Measurements from ENCODE around the gene VPS35L. TPM values are rescaled to one million over a fixed set of nuclear protein-coding genes. Genes with fewer than 3 reads are reported as not detected.
A peak's percentile ranks its signal among the peaks of the same experiment; 100 is the strongest.

The VPS35L gene
- total and polyA plus RNA-seq, 2 of the 13 experiments (the other 11 are each of a cell fraction or from before 2014, with no cell fraction given): 1.4 to 1.6 TPM

DNA sequence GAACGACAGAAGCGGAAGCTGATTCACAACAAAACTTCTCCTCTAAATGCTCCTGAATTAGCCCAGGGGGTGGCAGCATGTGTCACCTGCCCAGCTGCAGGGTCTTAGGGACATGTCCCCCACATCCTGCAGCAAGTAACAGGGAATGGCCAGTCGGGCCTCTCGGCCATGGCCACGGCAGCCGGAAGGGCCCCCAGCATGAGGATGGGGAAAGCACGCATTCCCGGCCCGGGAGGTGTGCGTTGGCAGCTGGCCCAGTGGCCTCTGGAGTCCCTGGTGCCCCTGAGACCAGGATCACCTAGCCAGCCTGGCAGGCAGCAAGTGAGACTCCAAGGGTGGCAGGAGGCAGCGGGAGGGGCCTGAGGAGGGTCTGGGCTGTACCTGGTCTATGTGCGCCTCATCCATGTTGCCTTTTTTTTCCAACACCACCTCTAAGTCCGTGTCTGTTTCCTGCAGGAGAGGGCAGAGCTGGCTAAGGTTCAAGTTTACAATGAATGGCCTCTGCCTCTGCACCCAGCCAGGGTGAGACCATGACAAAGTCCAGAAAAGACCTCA, 155.6 kb downstream of the VPS35L start (continued):
- no peak for TF ChIP-seq ATF7 (IDR thresholded peaks at IDR 0.05)
- peak; percentile 25; the same call in 1 of the 2 replicates for TF ChIP-seq ATF7 (CRISPR knock-in tag; IDR thresholded peaks at IDR 0.05)
- peak; percentile 53 for TF ChIP-seq HOXA3 (CRISPR knock-in tag; IDR thresholded peaks at IDR 0.05)
- no peak for TF ChIP-seq HNRNPLL (IDR thresholded peaks at IDR 0.05; ENCODE audit: low read depth, low read length, poor library complexity, severe bottlenecking)
- TF ChIP-seq NONO (IDR thresholded peaks at IDR 0.05): no peak
- TF ChIP-seq NONO (CRISPR knock-in tag; conservative IDR thresholded peaks at IDR 0.05): peak; percentile 59; the same call in 1 of the 2 replicates
- peak; percentile 40; the same call in 1 of the 2 replicates for TF ChIP-seq NR2C2 (CRISPR knock-in tag; IDR thresholded peaks at IDR 0.05; ENCODE audit: borderline replicate concordance)
- 0 out of 2 replicates have a peak, but pooled peaks have one; percentile 20 for TF ChIP-seq KDM5B (CRISPR knock-in tag; IDR thresholded peaks at IDR 0.05; ENCODE audit: borderline replicate concordance)
- TF ChIP-seq MEIS1 (CRISPR knock-in tag; IDR thresholded peaks at IDR 0.05; ENCODE audit: borderline replicate concordance): 0 out of 2 replicates have a peak, but pooled peaks have one; percentile 51
- TF ChIP-seq, protein P1, sequence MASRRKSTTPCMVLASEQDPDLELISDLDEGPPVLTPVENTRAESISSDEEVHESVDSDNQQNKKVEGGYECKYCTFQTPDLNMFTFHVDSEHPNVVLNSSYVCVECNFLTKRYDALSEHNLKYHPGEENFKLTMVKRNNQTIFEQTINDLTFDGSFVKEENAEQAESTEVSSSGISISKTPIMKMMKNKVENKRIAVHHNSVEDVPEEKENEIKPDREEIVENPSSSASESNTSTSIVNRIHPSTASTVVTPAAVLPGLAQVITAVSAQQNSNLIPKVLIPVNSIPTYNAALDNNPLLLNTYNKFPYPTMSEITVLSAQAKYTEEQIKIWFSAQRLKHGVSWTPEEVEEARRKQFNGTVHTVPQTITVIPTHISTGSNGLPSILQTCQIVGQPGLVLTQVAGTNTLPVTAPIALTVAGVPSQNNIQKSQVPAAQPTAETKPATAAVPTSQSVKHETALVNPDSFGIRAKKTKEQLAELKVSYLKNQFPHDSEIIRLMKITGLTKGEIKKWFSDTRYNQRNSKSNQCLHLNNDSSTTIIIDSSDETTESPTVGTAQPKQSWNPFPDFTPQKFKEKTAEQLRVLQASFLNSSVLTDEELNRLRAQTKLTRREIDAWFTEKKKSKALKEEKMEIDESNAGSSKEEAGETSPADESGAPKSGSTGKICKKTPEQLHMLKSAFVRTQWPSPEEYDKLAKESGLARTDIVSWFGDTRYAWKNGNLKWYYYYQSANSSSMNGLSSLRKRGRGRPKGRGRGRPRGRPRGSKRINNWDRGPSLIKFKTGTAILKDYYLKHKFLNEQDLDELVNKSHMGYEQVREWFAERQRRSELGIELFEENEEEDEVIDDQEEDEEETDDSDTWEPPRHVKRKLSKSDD (CRISPR knock-in tag; IDR thresholded peaks at IDR 0.05; ENCODE audit: low read depth): peak; percentile 29; the same call in 1 of the 2 replicates
- TF ChIP-seq, protein P2, sequence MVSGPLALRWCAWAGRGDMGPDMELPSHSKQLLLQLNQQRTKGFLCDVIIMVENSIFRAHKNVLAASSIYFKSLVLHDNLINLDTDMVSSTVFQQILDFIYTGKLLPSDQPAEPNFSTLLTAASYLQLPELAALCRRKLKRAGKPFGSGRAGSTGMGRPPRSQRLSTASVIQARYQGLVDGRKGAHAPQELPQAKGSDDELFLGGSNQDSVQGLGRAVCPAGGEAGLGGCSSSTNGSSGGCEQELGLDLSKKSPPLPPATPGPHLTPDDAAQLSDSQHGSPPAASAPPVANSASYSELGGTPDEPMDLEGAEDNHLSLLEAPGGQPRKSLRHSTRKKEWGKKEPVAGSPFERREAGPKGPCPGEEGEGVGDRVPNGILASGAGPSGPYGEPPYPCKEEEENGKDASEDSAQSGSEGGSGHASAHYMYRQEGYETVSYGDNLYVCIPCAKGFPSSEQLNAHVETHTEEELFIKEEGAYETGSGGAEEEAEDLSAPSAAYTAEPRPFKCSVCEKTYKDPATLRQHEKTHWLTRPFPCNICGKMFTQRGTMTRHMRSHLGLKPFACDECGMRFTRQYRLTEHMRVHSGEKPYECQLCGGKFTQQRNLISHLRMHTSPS (CRISPR knock-in tag; IDR thresholded peaks at IDR 0.05; ENCODE audit: low read depth): peak; percentile 85
- TF ChIP-seq ZNF724P (CRISPR knock-in tag; IDR thresholded peaks at IDR 0.05; ENCODE audit: borderline replicate concordance): peak; percentile 87; the same call in 1 of the 2 replicates
- TF ChIP-seq, protein P3, sequence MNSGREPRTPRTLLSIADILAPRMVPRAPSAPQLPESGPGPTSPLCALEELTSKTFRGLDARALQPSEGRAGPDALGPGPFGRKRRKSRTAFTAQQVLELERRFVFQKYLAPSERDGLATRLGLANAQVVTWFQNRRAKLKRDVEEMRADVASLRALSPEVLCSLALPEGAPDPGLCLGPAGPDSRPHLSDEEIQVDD (CRISPR knock-in tag; IDR thresholded peaks at IDR 0.05; ENCODE audit: borderline replicate concordance): 0 out of 2 replicates have a peak, but pooled peaks have one; percentile 18
- no peak; the same call in 1 of the 2 replicates for TF ChIP-seq POLR2AphosphoS2 (IDR thresholded peaks at IDR 0.05; ENCODE audit: low read depth, low read length)
- TF ChIP-seq, protein P4, sequence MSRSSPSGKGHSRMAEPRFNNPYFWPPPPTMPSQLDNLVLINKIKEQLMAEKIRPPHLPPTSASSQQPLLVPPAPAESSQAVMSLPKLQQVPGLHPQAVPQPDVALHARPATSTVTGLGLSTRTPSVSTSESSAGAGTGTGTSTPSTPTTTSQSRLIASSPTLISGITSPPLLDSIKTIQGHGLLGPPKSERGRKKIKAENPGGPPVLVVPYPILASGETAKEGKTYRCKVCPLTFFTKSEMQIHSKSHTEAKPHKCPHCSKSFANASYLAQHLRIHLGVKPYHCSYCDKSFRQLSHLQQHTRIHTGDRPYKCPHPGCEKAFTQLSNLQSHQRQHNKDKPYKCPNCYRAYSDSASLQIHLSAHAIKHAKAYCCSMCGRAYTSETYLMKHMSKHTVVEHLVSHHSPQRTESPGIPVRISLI (CRISPR knock-in tag; IDR thresholded peaks at IDR 0.05; ENCODE audit: borderline replicate concordance): peak; percentile 65; the same call in 1 of the 2 replicates
- TF ChIP-seq, protein P5, sequence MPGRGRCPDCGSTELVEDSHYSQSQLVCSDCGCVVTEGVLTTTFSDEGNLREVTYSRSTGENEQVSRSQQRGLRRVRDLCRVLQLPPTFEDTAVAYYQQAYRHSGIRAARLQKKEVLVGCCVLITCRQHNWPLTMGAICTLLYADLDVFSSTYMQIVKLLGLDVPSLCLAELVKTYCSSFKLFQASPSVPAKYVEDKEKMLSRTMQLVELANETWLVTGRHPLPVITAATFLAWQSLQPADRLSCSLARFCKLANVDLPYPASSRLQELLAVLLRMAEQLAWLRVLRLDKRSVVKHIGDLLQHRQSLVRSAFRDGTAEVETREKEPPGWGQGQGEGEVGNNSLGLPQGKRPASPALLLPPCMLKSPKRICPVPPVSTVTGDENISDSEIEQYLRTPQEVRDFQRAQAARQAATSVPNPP (CRISPR knock-in tag; IDR thresholded peaks at IDR 0.05): no peak
- TF ChIP-seq ZNF564 (CRISPR knock-in tag; IDR thresholded peaks at IDR 0.05): no peak
- peak; percentile 67; the same call in 1 of the 2 replicates for TF ChIP-seq MTA1 (CRISPR knock-in tag; IDR thresholded peaks at IDR 0.05; ENCODE audit: borderline replicate concordance)
- TF ChIP-seq, protein P6, sequence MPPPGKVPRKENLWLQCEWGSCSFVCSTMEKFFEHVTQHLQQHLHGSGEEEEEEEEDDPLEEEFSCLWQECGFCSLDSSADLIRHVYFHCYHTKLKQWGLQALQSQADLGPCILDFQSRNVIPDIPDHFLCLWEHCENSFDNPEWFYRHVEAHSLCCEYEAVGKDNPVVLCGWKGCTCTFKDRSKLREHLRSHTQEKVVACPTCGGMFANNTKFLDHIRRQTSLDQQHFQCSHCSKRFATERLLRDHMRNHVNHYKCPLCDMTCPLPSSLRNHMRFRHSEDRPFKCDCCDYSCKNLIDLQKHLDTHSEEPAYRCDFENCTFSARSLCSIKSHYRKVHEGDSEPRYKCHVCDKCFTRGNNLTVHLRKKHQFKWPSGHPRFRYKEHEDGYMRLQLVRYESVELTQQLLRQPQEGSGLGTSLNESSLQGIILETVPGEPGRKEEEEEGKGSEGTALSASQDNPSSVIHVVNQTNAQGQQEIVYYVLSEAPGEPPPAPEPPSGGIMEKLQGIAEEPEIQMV (CRISPR knock-in tag; IDR thresholded peaks at IDR 0.05; ENCODE audit: low read depth): 0 out of 2 replicates have a peak, but pooled peaks have one; percentile 19
- TF ChIP-seq AGO2 (optimal IDR thresholded peaks at IDR 0.05; ENCODE audit: low read depth, low read length): peak; percentile 67

All from HepG2 (cell line).